Activated B cell treated with CpG ODN at 0.5 μM for 24 hours (primary cell): Measurements from ENCODE around the gene OXSR1. TPM values are rescaled to one million over a fixed set of nuclear protein-coding genes. Genes with fewer than 3 reads are reported as not detected.

Experiments used
- ATAC-seq: fragments of 200-7000 bp; cut with Tn5 transposase; one replicate; pipeline ENCODE4 v1.10.0; 2021; ENCODE audit warnings: low read depth, mild to moderate bottlenecking, moderate library complexity
- CTCF ChIA-PET: fragments of 350-600 bp; sonication (Branson Sonifier 250); formaldehyde crosslinking; loops from one replicate; lab custom pipeline; 2021; ENCODE audit warnings: antibody characterized with exemption; lab: Charles Lee
- POLR2A ChIA-PET: fragments of 350-600 bp; sonication (Branson Sonifier 250); formaldehyde crosslinking; loops from one replicate; lab custom pipeline; 2021; ENCODE audit warnings: antibody characterized with exemption; lab: Charles Lee
- DNase-seq: peaks from one replicate; pipeline ENCODE4 v3.0.0; 2022
- H3K27ac Mint-ChIP-seq: one replicate; pipeline ENCODE4 v1.8.0; 2020; ENCODE audit warnings: mixed read lengths
- H3K27me3 Mint-ChIP-seq: one replicate; pipeline ENCODE4 v1.8.0; 2021; ENCODE audit warnings: mixed read lengths
- H3K36me3 Mint-ChIP-seq: one replicate; pipeline ENCODE4 v1.8.0; 2021; ENCODE audit warnings: low read depth, mixed read lengths
- H3K4me1 Mint-ChIP-seq: one replicate; pipeline ENCODE4 v1.8.0; 2021; ENCODE audit warnings: mixed read lengths
- H3K4me3 Mint-ChIP-seq: one replicate; pipeline ENCODE4 v1.8.0; 2020; ENCODE audit warnings: mild to moderate bottlenecking, mixed read lengths
- H3K9me3 Mint-ChIP-seq: one replicate; pipeline ENCODE4 v1.8.0; 2020; ENCODE audit warnings: mixed read lengths
- CTCF ChIP-seq: fragments of 200-600 bp; IDR thresholded peaks from one replicate; pipeline ENCODE4 v1.8.0; 2022; ENCODE audit warnings: antibody characterized with exemption, mild to moderate bottlenecking
- intact Hi-C: fragments of 100-400 bp; cut with micrococcal nuclease; formaldehyde crosslinking; loops from one replicate; pipeline ENCODE4 v1.15.1; 2024
- total RNA-seq: library from RNA; stranded (reverse); gene quantifications from 2 replicates; pipeline ENCODE4 v1.2.3, GENCODE V29; 2022

OXSR1 gene
- total RNA-seq, 1 donor from 2014 or later, result 40.2 TPM

GRCh38 chr3:38255627-38256026 is 90.3 kb downstream of the OXSR1 start:
- CTCF ChIA-PET, result no interaction called here
- Mint-ChIP-seq H3K27ac (peak overlapping the region; percentile 19), H3K27me3 (no peaks in the 10 kb centered on the region), H3K36me3 (peaks cover 52% of the 10 kb centered on the region), H3K4me1 (no peaks in the 10 kb centered on the region), H3K4me3 (no peak overlapping the region), H3K9me3 (no peaks in the 10 kb centered on the region)
- POLR2A ChIA-PET, result no interaction called here
- TF ChIP-seq CTCF, result no peak
- DNase-seq (no peak), ATAC-seq (no peak)
- intact Hi-C loops, result no loop called here

GRCh38 chr3:38257583-38257982 is 92.2 kb downstream of the OXSR1 start:
- intact Hi-C loops, result no loop called here
- Mint-ChIP-seq H3K36me3 (peaks cover 32% of the 10 kb centered on the region), H3K27ac (no peak overlapping the region), H3K4me3 (no peak overlapping the region), H3K27me3 (no peaks in the 10 kb centered on the region), H3K9me3 (no peaks in the 10 kb centered on the region), H3K4me1 (no peaks in the 10 kb centered on the region)
- ATAC-seq (no peak), DNase-seq (no peak)
- POLR2A ChIA-PET, result no interaction called here
- no peak for TF ChIP-seq CTCF
- CTCF ChIA-PET, result no interaction called here

DNA sequence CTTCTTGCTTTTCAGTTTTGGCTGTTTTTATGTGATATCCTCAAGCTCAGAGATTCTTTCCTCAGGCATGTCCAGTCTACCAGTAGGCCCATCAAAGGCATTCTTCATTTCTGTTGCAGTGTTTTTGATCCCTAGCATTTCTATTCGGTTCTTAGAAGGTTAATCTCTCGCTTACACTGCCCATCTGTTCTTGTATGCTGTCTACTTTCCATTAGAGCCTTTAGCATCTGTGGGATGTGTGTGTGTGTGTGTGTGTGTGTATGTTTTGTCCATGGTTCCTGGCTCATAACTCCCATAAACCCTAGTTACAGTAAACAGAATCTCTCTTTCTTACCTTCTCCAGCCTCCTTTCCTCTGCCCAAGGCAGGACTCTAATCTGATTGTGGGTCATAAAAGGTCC is 95.1 kb downstream of the OXSR1 start:
- no peak for TF ChIP-seq CTCF
- Mint-ChIP-seq H3K36me3 (peaks cover 5% of the 10 kb centered on the region), H3K4me3 (no peak overlapping the region), H3K27ac (no peak overlapping the region), H3K27me3 (no peaks in the 10 kb centered on the region), H3K9me3 (no peaks in the 10 kb centered on the region), H3K4me1 (no peaks in the 10 kb centered on the region)
- ATAC-seq (no peak), DNase-seq (no peak)
- ChIA-PET POLR2A (no interaction called here), CTCF (no interaction called here)
- intact Hi-C loops, result no loop called here

GRCh38 chr3:38264353-38264771 is 99.0 kb downstream of the OXSR1 start:
- ATAC-seq, result no peak
- no peaks in the 10 kb centered on the region for H3K27me3 Mint-ChIP-seq
- ChIA-PET POLR2A (no interaction called here), CTCF (no interaction called here)
- no peaks in the 10 kb centered on the region for H3K36me3 Mint-ChIP-seq
- TF ChIP-seq CTCF, result no peak
- no peak overlapping the region for H3K4me3 Mint-ChIP-seq
- H3K4me1 Mint-ChIP-seq, result peaks cover 19% of the 10 kb centered on the region
- intact Hi-C loops, result no loop called here
- DNase-seq, result no peak
- no peak overlapping the region for H3K27ac Mint-ChIP-seq
- no peaks in the 10 kb centered on the region for H3K9me3 Mint-ChIP-seq

- ATAC-seq, result no peak
These were observed 99.4 kb downstream of the OXSR1 start for GRCh38 chr3:38264779-38265178.

More at GRCh38 chr3:38264779-38265178, 99.4 kb downstream of the OXSR1 start:
- Mint-ChIP-seq H3K27me3 (no peaks in the 10 kb centered on the region), H3K27ac (no peak overlapping the region), H3K4me1 (peaks cover 19% of the 10 kb centered on the region), H3K9me3 (no peaks in the 10 kb centered on the region), H3K4me3 (no peak overlapping the region), H3K36me3 (no peaks in the 10 kb centered on the region)
- intact Hi-C loops, result no loop called here
- ChIA-PET POLR2A (no interaction called here), CTCF (no interaction called here)
- DNase-seq, result no peak
- no peak for TF ChIP-seq CTCF
